Panc1 (cell line): ENCODE data around the gene NBEAL2. TPM values are rescaled to one million over a fixed set of nuclear protein-coding genes. Genes with fewer than 3 reads are reported as not detected.
A peak's percentile ranks its signal among the peaks of the same experiment; 100 is the strongest.

Source experiments
- ATAC-seq: fragments of 200-7000 bp; cut with Tn5 transposase; 2 replicates; pipeline ENCODE4 v1.9.1; 2020; ENCODE audit warnings: mild to moderate bottlenecking, moderate library complexity
- BruUV-seq: library from RNA; stranded (reverse); fragments of 400-500 nt; replicated peaks from 2 replicates; lab custom pipeline; 2021; lab: Mats Ljungman, UMichigan
- CTCF ChIA-PET: fragments of 300-600 bp; sonication (Branson Sonifier 250); formaldehyde crosslinking; loops from one replicate; lab custom pipeline; 2022; ENCODE audit warnings: antibody characterized with exemption; lab: Charles Lee
- POLR2A ChIA-PET: fragments of 300-600 bp; sonication (Branson Sonifier 250); formaldehyde crosslinking; loops from one replicate; lab custom pipeline; 2022; ENCODE audit warnings: antibody characterized with exemption; lab: Charles Lee
- DNase-seq: peaks from one replicate; pipeline ENCODE4 v3.0.0-alpha.2; 2010; ENCODE audit warnings: low read depth, low spot score
- H3K27ac ChIP-seq: 2 replicates; pipeline ENCODE4 v1.5.1; 2011; ENCODE audit warnings: mild to moderate bottlenecking, low read length, inconsistent platforms
- H3K27me3 ChIP-seq: fragments of 200-500 bp; sonication (Bioruptor generic); 2 replicates; pipeline ENCODE4 v1.6.0; 2014; ENCODE audit warnings: low read length, inconsistent platforms; ENCODE audit not compliant: control insufficient read depth, insufficient read depth
- H3K36me3 ChIP-seq: fragments of 200-500 bp; sonication (Bioruptor generic); 2 replicates; pipeline ENCODE4 v1.5.1; 2014; ENCODE audit warnings: inconsistent platforms, mild to moderate bottlenecking, low read length, moderate library complexity; ENCODE audit not compliant: control insufficient read depth, insufficient read depth
- H3K4me1 ChIP-seq: 2 replicates; pipeline ENCODE4 v1.5.1; 2011; ENCODE audit warnings: inconsistent platforms, mild to moderate bottlenecking, low read length, moderate library complexity; ENCODE audit not compliant: control insufficient read depth, insufficient read depth
- H3K4me3 ChIP-seq, 2 experiments: 2 replicates each; pipeline ENCODE4 v1.5.1; 2011 to 2012; ENCODE audit warnings: low read depth in 2 of 2, low read length in 2 of 2, mild to moderate bottlenecking in 2 of 2, inconsistent platforms in 1 of 2, moderate library complexity in 1 of 2
- H3K9me3 ChIP-seq: fragments of 200-500 bp; sonication (Bioruptor generic); 2 replicates; pipeline ENCODE4 v1.5.1; 2014; ENCODE audit warnings: low read depth, mild to moderate bottlenecking, inconsistent platforms, low read length, moderate library complexity; ENCODE audit not compliant: control insufficient read depth, insufficient read depth
- POLR2AphosphoS5 ChIP-seq: IDR thresholded peaks from 2 replicates; pipeline ENCODE4 v1.6.1; 2012; ENCODE audit warnings: mild to moderate bottlenecking, low read depth, low read length, moderate library complexity
- REST ChIP-seq, 2 experiments: IDR thresholded peaks; 2 replicates each; pipeline ENCODE4 v1.6.1; 2011 to 2012; ENCODE audit warnings: low read depth in 2 of 2, control low read depth in 1 of 2, low read length in 1 of 2, mild to moderate bottlenecking in 1 of 2, moderate library complexity in 1 of 2; ENCODE audit not compliant: insufficient read depth in 1 of 2
- SIN3A ChIP-seq: IDR thresholded peaks from 2 replicates; pipeline ENCODE4 v1.6.1; 2012; ENCODE audit warnings: low read depth, mild to moderate bottlenecking, low read length, moderate library complexity, borderline replicate concordance; ENCODE audit not compliant: insufficient read depth
- TCF7L2 ChIP-seq: IDR thresholded peaks from 2 replicates; pipeline ENCODE4 v1.6.1; 2011; ENCODE audit warnings: mild to moderate bottlenecking, low read depth, low read length, inconsistent platforms
- in situ Hi-C: cut with HindIII; loops from 2 replicates; pipeline ENCODE4 v1.10.0; 2016; ENCODE audit warnings: low sequenced_read_pairs, low pct_unique_long_range_greater_than_20kb
- intact Hi-C: fragments of 100-400 bp; cut with micrococcal nuclease; formaldehyde crosslinking; loops from one replicate; pipeline ENCODE4 v1.10.0; 2022; ENCODE audit not compliant: unreplicated experiment
- total RNA-seq: library from RNA; stranded (reverse); gene quantifications from one replicate; pipeline ENCODE4 v1.2.1, GENCODE V29; 2021; ENCODE audit not compliant: unreplicated experiment
- TF ChIP-seq, protein P1 (sequence below): fragments of 450-650 bp; IDR thresholded peaks from 2 replicates; pipeline ENCODE4 v1.5.1; 2017; ENCODE audit warnings: mild to moderate bottlenecking

Gene NBEAL2
- total RNA-seq, 1 experiment from 2014 or later, result 38.8 TPM

DNA sequence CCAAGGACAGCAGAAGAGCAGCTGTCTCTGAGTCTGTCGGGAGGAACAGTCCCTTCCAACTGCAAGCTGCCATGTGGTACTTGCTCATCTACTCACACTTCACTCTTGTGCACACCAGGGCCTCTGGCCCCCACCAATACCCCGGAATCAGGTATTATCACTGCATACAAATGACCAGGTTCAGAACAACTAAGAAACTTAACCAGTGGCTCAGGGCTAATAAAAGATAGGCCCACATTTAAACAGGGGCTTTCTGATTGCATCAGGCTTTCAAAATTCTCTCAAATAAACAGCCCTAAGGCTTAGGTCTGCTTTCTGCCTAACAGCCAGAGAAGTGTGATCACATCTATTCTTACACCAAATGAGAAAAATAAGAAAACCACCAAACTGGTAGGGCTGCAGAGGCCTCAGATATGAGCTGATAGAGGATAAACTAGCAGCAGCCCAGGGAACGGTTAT is 23.6 kb upstream of the NBEAL2 start:
- in situ Hi-C loops, result no loop called here
- H3K4me3 ChIP-seq, result no peak overlapping the region
- CTCF ChIA-PET, result no interaction called here
- POLR2A ChIA-PET, result no interaction called here
- H3K27me3 ChIP-seq, result no peaks in the 10 kb centered on the region
- TF ChIP-seq TCF7L2 (no peak), POLR2AphosphoS5 (no peak), REST (IDR thresholded peaks at IDR 0.05; ENCODE audit: insufficient read depth in 1 of 2, low read depth in 2 of 2, low read length in 1 of 2) (no peak), SIN3A (no peak)
- TF ChIP-seq, protein P1, sequence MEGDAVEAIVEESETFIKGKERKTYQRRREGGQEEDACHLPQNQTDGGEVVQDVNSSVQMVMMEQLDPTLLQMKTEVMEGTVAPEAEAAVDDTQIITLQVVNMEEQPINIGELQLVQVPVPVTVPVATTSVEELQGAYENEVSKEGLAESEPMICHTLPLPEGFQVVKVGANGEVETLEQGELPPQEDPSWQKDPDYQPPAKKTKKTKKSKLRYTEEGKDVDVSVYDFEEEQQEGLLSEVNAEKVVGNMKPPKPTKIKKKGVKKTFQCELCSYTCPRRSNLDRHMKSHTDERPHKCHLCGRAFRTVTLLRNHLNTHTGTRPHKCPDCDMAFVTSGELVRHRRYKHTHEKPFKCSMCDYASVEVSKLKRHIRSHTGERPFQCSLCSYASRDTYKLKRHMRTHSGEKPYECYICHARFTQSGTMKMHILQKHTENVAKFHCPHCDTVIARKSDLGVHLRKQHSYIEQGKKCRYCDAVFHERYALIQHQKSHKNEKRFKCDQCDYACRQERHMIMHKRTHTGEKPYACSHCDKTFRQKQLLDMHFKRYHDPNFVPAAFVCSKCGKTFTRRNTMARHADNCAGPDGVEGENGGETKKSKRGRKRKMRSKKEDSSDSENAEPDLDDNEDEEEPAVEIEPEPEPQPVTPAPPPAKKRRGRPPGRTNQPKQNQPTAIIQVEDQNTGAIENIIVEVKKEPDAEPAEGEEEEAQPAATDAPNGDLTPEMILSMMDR, result no peak
- ATAC-seq (no peak), DNase-seq (no peak)
- intact Hi-C loops, result no loop called here
- H3K27ac ChIP-seq, result peak overlapping the region; percentile 29; the same call in 1 of the 2 replicates
- peaks cover 4% of the 10 kb centered on the region for H3K4me1 ChIP-seq
- no peaks in the 10 kb centered on the region for H3K9me3 ChIP-seq
- no TSS peak for BruUV-seq
- H3K36me3 ChIP-seq, result no peaks in the 10 kb centered on the region

- DNase-seq, result no peak
- ChIA-PET CTCF (no interaction called here), POLR2A (interaction anchor here (0.6 kb wide), 1 partner anchor 28 kb away, joined by 6 read pairs; no protein-coding TSS in a partner anchor)
- intact Hi-C loops, result no loop called here
- BruUV-seq, result no TSS peak
- no peaks in the 10 kb centered on the region for H3K9me3 ChIP-seq
- H3K36me3 ChIP-seq, result no peaks in the 10 kb centered on the region
- no peak overlapping the region for H3K4me3 ChIP-seq
- no peak overlapping the region for H3K27ac ChIP-seq
- in situ Hi-C loops, result no loop called here
- no peak for TF ChIP-seq TCF7L2
- TF ChIP-seq POLR2AphosphoS5, result no peak
- no peak for TF ChIP-seq REST (IDR thresholded peaks at IDR 0.05; ENCODE audit: insufficient read depth in 1 of 2, low read depth in 2 of 2, low read length in 1 of 2)
- no peak for TF ChIP-seq SIN3A
- TF ChIP-seq, protein P1, result no peak
- no peaks in the 10 kb centered on the region for H3K27me3 ChIP-seq
- ATAC-seq, result no peak
- H3K4me1 ChIP-seq, result peaks cover 4% of the 10 kb centered on the region
Measured at GRCh38 chr3:46957092-46957820, 22.2 kb upstream of the NBEAL2 start.
